Measurements from ENCODE around the gene EN2.
"Not testable (repeated sequence)": the region's sequence is repeated elsewhere in the genome, so short reads cannot be mapped to it uniquely, and the experiment has no call there.

The EN2 gene

GRCh38 chr7:155426543-155427410, 31.2 kb upstream of the EN2 start:
- DNase-seq = no peak

- no peak for DNase-seq
Measured at GRCh38 chr7:155427411-155428038, 30.4 kb upstream of the EN2 start.

GRCh38 chr7:155428171-155428834, 29.6 kb upstream of the EN2 start:
- no peak for DNase-seq

- no peak for DNase-seq
Measured at GRCh38 chr7:155429651-155430050, 28.3 kb upstream of the EN2 start.

GRCh38 chr7:155430606-155431005, 27.3 kb upstream of the EN2 start:
- DNase-seq = no peak

GRCh38 chr7:155431231-155431630, 26.7 kb upstream of the EN2 start:
- no peak for DNase-seq

- no peak for DNase-seq
Measured at GRCh38 chr7:155431711-155432110, 26.2 kb upstream of the EN2 start.

GRCh38 chr7:155435110-155435509, 22.8 kb upstream of the EN2 start:
- DNase-seq = no peak

- DNase-seq = no peak
Measured at GRCh38 chr7:155437836-155438235, 20.1 kb upstream of the EN2 start.

GRCh38 chr7:155438777-155439176, 19.2 kb upstream of the EN2 start:
- DNase-seq = no peak

GRCh38 chr7:155439311-155440017, 18.5 kb upstream of the EN2 start:
- no peak for DNase-seq

- no peak for DNase-seq
Measured at GRCh38 chr7:155440018-155440410, 17.9 kb upstream of the EN2 start.

- no peak for DNase-seq
Measured at GRCh38 chr7:155441856-155442255, 16.1 kb upstream of the EN2 start.

GRCh38 chr7:155444746-155445145, 13.2 kb upstream of the EN2 start:
- no peak for DNase-seq

GRCh38 chr7:155445606-155446005, 12.3 kb upstream of the EN2 start:
- not testable (repeated sequence) for DNase-seq

- no peak for DNase-seq
Measured at GRCh38 chr7:155447603-155448002, 10.3 kb upstream of the EN2 start.

GRCh38 chr7:155448632-155449007, 9.3 kb upstream of the EN2 start:
- no peak for DNase-seq

GRCh38 chr7:155449008-155449868, 8.7 kb upstream of the EN2 start:
- DNase-seq = no peak

GRCh38 chr7:155449869-155450557, 7.9 kb upstream of the EN2 start:
- no peak for DNase-seq

- no peak for DNase-seq
Measured at GRCh38 chr7:155450558-155450969, 7.4 kb upstream of the EN2 start.

- DNase-seq = peak; percentile 43
Measured at GRCh38 chr7:155450970-155451801, 6.7 kb upstream of the EN2 start.

All from MV-4-11 (cell line).